ENCODE results near the gene PLCL2.

The PLCL2 gene

GRCh38 chr3:17038900-17039553, 154.3 kb downstream of the PLCL2 start:
- no peak for DNase-seq (ENCODE audit: low spot score)
- TF ChIP-seq CTCF (IDR thresholded peaks at IDR 0.05; ENCODE audit: extremely low read depth, insufficient read depth, missing control alignments), result no peak
- in situ Hi-C loops (cut with MboI; ENCODE audit: low pct_unique_long_range_greater_than_20kb, low sequenced_read_pairs, unreplicated experiment), result no loop called here

GRCh38 chr3:17039594-17039993, 154.8 kb downstream of the PLCL2 start:
- in situ Hi-C loops (cut with MboI; ENCODE audit: low pct_unique_long_range_greater_than_20kb, low sequenced_read_pairs, unreplicated experiment), result no loop called here
- no peak for DNase-seq (ENCODE audit: low spot score)

GRCh38 chr3:17040322-17040989, 155.7 kb downstream of the PLCL2 start:
- in situ Hi-C loops (cut with MboI; ENCODE audit: low pct_unique_long_range_greater_than_20kb, low sequenced_read_pairs, unreplicated experiment), result no loop called here
- no peak for DNase-seq (ENCODE audit: low spot score)
- TF ChIP-seq CTCF (IDR thresholded peaks at IDR 0.05; ENCODE audit: extremely low read depth, insufficient read depth, missing control alignments), result no peak

More at GRCh38 chr3:17039594-17039993, 154.8 kb downstream of the PLCL2 start:
- no peak for TF ChIP-seq CTCF (IDR thresholded peaks at IDR 0.05; ENCODE audit: extremely low read depth, insufficient read depth, missing control alignments)

- no peak for TF ChIP-seq CTCF (IDR thresholded peaks at IDR 0.05; ENCODE audit: extremely low read depth, insufficient read depth, missing control alignments)
- in situ Hi-C loops (cut with MboI; ENCODE audit: low pct_unique_long_range_greater_than_20kb, low sequenced_read_pairs, unreplicated experiment), result no loop called here
- no peak for DNase-seq (ENCODE audit: low spot score)
Observed at GRCh38 chr3:17040990-17041377, 156.2 kb downstream of the PLCL2 start.

GRCh38 chr3:17044855-17045254, 160.1 kb downstream of the PLCL2 start:
- DNase-seq (ENCODE audit: low spot score), result peak; percentile 35
- in situ Hi-C loops (cut with MboI; ENCODE audit: low pct_unique_long_range_greater_than_20kb, low sequenced_read_pairs, unreplicated experiment), result no loop called here
- TF ChIP-seq CTCF (IDR thresholded peaks at IDR 0.05; ENCODE audit: extremely low read depth, insufficient read depth, missing control alignments), result no peak

- in situ Hi-C loops (cut with MboI; ENCODE audit: low pct_unique_long_range_greater_than_20kb, low sequenced_read_pairs, unreplicated experiment), result no loop called here
- no peak for DNase-seq (ENCODE audit: low spot score)
- no peak for TF ChIP-seq CTCF (IDR thresholded peaks at IDR 0.05; ENCODE audit: extremely low read depth, insufficient read depth, missing control alignments)
Observed at GRCh38 chr3:17045705-17046104, 160.9 kb downstream of the PLCL2 start.

All from GM13977 (cell line).